ENCODE data around the gene TCIRG1.

The TCIRG1 gene

DNA sequence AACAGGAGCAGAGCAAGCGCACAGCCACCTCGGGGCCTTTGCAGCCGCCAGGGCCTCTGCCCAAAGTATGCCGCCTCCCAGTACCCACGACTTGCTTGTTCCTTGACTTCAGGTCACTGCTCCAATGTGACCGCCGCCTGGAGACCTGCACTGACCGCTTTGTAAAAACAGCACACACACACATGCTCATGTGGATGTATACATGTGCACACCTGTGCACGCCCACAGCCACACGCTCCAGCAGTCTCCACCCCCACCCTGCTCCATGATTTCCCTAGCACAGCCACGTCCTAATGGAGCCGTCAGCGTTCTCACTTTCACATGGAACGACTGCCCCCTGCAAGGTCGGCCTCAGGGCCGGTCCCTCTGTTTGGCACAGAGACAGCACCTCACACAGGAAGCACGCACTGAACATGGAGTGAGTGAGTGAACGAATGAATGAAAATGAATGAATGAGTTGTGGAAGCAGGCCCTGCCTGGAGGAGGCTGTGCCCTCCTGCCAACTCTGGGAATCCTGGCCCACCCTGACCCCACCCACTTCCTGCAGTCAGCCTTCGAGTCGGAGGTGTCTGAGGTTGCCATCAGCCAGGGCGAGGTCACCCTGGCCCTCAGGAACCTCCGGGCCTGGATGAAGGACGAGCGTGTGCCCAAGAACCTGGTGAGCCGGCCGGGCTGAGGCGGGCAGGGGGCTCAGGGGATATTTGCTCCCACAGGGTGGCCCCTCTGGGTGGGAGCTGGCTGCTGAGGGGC, 20.7 kb upstream of the TCIRG1 start:
- DNase-seq (ENCODE audit: low spot score) = no peak

DNA sequence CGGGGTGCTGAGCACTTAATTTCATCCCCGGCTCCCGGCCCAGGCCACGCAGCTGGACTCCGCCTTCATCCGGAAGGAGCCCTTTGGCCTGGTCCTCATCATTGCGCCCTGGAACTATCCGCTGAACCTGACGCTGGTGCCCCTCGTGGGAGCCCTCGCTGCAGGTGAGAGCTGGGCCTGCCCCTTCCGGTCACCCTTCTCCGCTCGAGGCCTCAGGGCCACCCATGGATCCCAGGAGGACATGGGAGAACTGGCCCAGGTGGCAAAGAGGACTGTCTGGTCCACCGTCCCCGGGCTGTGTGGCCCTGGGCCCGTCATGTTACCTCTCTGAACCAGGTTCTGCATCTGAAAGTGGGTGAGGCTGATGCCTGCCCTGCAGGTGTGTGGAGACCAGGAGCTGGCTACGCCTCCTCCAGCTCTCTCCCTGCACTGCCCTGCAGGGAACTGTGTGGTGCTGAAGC, 20.1 kb upstream of the TCIRG1 start:
- DNase-seq (ENCODE audit: low spot score) = no peak

DNA sequence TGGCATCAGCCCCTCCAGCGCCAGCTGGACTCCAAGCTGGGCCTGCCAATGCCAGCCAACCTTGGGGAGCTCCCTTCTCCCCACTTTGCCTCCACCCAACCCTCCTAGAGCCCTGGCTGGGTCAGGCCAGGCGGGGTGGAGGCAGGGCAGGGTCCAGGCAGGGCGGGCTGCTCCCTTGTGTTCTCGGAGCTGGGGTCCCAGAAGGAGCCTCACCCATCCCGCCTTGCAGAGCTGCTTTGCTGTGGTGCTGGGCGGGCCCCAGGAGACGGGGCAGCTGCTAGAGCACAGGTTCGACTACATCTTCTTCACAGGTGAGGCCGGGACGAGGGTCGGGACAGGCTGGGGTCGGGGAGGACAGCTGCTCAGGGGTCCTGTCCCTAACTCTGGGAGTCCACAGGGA, 19.3 kb upstream of the TCIRG1 start:
- no peak for DNase-seq (ENCODE audit: low spot score)

DNA sequence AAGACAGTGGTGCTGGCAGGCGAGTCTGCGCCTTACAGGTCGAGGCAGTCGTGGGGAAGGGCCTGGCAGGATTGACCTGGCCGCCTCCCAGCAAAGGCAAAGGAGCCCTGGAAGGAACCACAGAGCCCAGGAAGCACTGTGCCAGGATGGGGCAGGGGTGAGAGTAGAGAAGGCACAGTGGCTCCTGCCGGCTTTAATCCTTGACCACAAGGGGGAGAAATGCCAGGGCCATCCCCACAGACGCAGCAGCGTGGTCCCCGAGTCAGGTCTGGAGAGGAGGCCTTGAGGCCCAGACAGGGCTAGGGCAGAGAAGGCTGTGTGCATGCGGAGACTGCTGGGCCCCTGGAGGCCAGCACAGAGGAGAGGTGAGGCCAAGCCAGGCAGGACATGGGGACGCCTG, 18.2 kb upstream of the TCIRG1 start:
- DNase-seq (ENCODE audit: low spot score) = peak; percentile 78

DNA sequence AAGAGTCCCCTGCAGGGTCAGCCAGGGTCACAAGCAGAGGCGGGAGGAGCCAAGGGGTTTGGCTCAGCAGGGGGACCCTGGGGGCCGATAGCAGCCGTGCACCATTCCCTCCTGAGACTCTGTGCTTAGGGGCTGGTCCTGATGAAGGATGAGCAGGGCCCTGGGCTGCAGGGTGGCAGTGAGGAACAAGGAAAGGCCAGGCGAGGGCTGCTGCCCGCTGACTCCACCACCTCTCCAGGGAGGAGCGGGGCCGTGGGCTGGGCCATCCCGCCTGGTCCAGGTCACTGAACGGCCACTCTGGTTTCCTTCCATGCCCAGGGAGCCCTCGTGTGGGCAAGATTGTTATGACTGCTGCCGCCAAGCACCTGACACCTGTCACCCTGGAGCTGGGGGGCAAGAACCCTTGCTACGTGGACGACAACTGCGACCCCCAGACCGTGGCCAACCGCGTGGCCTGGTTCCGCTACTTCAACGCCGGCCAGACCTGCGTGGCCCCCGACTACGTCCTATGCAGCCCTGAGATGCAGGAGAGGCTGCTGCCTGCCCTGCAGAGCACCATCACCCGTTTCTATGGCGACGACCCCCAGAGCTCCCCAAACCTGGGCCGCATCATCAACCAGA, 17.5 kb upstream of the TCIRG1 start:
- peak; percentile 64 for DNase-seq (ENCODE audit: low spot score)

DNA sequence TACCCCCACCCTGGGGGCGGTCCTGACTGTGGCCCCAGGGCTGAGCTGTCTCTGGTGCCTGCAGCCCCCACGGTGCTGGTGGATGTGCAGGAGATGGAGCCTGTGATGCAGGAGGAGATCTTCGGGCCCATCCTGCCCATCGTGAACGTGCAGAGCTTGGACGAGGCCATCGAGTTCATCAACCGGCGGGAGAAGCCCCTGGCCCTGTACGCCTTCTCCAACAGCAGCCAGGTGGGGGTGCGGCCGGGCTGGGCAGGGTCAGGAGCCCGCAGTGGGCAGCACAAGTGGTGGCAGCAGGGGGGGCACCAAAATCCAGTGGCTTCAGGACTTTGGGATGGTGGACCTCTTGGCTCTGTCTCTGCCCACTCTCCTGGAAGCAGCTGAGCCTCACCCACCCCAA, 16.3 kb upstream of the TCIRG1 start:
- DNase-seq (ENCODE audit: low spot score) = no peak

DNA sequence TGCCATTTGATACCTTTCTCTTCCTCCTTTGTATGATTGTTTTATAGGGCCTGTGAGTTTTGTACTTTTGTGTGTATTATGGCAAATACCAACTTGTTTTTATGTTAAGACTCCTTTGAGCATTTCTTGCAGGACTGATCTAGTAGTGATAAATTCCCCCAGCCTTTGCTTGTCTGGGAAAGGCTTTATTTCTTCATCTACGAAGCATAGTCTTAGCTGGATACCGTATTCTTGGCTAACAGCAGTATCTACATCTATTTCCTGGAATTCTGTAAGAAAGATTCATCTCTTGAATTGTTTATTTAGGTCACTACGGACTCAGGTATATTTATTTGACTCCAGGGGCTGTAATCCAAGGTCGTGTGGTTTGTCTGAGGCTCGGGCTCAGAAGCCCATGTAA, 14.3 kb upstream of the TCIRG1 start:
- no peak for DNase-seq (ENCODE audit: low spot score)

DNA sequence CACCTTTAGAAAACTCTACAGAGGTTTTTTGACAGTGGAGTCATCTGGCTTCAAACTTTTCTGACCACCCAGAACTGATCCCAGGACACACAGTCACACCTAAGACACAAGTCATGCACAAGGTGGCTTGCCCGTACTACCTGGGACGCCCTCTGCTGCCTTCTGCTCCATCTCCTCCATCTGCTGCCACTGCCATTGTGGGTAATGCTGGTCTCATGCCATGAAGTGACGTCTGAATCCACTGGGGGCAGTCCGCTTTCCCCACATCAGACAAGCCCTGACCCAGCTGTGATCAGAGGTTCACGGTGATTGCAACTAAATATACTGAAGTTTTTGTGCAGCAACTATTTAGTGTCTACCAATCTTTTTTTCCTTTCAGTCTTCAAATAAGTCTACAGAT, 13.8 kb upstream of the TCIRG1 start:
- no peak for DNase-seq (ENCODE audit: low spot score)

DNA sequence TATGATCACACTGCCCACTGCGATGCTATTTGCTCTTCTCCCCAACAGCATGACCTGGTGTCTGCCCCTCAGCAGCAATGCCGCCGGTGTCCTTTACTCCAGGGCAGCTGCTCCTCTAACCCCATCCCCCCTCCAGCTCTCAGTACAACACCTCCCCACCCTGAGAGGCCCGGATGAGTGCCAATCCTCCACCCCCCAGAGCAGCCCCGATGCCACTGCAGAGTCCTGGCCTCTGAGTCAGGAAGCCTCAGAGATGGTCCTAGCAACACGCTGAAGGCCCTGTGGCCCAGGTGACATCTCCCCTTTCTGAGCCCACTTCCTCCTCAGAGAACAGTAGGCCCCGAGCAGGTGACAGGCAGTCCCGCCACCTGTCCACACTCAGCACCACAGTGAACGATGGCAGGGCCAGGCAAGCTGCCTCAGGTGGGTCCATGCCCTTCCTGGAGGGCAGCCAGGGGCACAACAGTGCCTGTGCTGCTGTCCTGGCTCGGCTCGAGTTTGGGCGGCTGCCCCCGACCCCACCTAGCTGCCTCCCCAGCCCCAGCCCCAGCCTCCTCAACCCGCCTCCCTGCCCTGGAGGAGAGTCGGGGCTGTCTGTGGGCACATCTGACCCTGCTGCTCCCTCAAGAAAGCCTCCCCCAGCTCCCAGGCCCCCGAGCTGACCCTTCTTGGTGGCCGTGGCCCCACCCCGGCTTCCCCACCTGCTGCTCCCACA, 12.3 kb upstream of the TCIRG1 start:
- DNase-seq (ENCODE audit: low spot score) = no peak

DNA sequence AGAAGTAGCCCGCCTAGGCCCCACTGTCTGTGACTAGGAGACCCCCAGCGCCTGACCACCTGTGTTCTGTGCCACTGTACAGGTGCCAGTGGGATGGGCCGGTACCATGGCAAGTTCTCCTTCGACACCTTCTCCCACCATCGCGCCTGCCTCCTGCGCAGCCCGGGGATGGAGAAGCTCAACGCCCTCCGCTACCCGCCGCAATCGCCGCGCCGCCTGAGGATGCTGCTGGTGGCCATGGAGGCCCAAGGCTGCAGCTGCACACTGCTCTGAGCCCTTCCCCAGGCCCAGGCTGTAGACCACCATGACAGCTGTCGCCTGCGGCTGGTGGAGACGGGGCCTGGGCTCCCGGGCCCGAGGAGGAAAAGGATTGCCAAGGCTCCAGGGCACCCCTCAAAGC, 11.2 kb upstream of the TCIRG1 start:
- no peak for DNase-seq (ENCODE audit: low spot score)

DNA sequence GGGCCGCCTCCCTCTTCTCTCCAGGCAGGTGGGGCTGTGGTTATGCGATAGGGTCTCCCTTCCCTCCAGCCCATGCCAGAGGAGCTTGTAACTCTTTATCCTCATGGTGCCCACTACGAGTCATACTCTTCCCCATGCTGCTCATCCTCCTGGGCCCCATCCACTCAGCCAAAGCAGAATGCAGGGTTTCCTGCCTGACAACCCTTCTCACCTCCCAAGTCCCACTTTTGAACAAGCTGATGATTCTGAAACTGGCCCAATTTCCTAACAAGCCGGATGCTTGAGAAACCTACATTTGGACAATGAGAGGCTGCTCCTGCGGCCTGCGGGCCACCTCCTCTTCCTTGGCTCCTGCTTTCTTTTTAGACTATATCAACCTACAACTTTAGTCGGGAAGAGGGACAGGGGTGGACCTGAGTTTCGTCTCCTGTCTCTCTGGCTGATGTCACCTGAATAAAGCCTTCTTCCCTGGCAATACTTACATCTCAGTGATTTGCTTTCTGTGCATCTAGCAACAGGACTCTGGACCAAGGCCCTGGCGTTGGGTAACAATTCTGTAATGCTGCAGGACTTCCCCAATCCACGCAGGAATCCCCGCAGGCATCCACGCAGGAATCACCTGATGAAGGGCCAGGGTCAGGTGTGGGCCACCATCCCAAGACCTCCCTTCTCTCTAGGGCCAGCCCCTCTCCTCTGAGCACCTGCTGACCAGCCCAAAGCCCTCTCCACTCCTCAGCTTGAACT, 9.9 kb upstream of the TCIRG1 start:
- no peak for DNase-seq (ENCODE audit: low spot score)

DNA sequence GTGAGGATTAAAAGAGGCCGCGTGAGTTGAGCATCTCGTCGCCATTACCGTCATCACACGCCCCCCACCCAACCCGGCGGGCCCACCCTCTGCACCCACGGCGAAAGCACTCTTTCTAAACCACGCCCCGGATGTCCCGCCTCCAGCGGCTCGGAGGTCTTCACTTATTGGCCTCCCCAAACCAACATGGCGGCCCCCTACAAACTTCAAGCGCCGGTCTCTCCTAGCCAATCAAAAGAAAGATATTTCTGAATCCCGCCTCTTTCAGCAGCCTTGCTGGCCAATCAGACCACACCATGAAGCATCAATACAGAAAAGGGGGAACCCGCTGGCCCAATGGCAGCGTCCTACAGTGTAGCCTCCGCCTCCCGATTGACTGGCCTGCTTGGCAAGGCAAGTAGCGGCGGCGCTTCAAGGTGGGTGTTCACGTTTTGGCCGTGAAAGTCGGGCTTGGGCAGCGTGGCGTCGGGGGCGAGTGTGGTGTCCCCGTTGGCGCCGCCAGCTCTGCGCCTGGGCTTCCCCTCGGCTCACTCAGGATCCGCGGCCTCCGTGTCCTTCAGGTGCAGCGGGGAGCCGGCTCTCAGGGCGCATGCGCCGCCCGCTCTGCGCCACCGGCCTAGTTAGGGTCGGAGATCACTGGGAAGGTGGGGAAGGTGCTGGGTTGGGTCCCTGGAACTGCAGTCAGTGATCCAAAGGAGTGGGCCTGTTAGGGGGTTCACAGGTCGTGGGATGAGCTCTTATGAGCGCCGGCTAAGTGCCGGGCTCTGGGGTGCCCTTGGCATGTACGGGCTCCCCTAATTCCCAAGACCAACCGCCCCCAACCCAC, 8.3 kb upstream of the TCIRG1 start, which contains the start of gene NDUFS8:
TSS of gene NDUFS8 (plus strand) at position 364 of the 826 bp plus-strand sequence. CDS start 1,471 bp downstream, outside the sequence.
- peak; percentile 100 for DNase-seq (ENCODE audit: low spot score)

DNA sequence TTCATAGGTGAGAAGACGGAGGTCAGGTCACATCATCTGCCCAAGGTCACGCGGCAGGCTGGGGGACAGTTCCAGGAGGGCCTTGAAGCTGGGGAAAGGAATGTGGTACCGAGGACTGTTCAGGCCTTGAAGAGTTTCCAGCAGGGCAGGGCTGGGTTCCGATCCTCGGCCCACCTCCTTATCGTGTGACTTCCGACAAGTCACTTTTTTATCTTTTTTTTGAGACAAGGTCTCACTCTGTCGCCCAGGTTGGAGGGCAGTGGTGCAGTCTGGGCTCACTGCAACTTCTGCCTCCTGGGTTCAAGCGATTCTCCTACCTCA, 7.7 kb upstream of the TCIRG1 start:
- DNase-seq (ENCODE audit: low spot score) = no peak

DNA sequence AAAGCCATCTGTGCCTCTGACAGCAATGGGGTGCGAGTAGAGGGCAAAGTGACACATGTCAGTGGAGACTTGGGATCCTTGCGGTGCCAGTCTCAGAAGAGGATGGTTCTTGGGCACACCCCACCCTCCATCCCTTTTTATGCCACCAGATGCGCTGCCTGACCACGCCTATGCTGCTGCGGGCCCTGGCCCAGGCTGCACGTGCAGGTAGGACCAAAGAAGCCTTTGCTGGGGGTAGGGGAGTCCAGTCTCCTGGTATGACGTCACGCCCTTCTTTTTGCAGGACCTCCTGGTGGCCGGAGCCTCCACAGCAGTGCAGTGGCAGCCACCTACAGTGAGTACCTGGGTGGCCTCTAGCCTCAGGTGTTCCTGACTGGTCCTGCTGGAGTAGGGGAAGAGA, 6.8 kb upstream of the TCIRG1 start:
- DNase-seq (ENCODE audit: low spot score) = no peak

DNA sequence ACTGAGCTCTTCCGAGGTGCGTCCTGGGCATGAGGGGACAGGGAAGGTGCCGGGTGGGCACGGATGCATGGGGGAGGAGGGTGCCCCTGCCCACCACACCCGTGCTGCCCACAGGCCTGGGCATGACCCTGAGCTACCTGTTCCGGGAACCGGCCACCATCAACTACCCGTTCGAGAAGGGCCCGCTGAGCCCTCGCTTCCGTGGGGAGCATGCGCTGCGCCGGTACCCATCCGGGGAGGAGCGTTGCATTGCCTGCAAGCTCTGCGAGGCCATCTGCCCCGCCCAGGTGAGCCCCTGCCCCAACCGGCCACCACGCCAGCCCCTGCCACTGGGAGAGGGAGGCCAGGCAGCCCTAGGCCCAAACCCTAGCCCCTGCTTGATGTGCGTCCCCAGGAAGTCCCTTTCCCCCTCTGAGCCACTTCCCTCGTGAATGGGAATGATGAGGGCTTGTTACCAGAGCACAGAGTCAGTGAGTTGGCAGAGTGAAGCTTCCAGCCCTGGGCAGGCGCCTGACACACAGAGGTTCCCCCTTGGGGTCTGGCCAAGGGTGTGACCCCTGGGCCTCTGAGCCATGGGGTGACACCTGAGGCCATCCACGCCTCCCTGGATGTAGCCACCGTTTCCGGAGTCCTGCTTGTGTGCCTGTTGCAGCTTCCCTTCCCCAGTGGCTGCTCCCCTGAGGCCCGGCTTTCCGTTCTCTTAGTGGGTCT, 5.7 kb upstream of the TCIRG1 start:
- no peak for DNase-seq (ENCODE audit: low spot score)

DNA sequence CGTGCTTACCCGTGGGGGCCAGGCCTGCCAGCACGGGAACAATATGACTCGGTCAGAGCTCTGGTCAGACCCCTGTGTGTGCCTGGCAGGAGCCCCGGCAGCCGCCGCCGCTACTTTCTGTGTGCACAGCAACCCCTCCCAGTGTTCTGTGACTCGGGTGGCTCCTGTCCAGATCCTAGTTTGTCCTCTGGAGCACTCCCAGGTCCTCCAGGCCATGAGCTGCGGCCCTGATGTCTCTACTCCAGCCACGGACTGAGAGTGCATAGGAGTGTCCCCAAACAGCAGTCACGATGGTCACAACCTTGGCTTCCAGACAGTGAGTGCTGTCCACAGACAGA, 5.1 kb upstream of the TCIRG1 start:
- no peak for DNase-seq (ENCODE audit: low spot score)

DNA sequence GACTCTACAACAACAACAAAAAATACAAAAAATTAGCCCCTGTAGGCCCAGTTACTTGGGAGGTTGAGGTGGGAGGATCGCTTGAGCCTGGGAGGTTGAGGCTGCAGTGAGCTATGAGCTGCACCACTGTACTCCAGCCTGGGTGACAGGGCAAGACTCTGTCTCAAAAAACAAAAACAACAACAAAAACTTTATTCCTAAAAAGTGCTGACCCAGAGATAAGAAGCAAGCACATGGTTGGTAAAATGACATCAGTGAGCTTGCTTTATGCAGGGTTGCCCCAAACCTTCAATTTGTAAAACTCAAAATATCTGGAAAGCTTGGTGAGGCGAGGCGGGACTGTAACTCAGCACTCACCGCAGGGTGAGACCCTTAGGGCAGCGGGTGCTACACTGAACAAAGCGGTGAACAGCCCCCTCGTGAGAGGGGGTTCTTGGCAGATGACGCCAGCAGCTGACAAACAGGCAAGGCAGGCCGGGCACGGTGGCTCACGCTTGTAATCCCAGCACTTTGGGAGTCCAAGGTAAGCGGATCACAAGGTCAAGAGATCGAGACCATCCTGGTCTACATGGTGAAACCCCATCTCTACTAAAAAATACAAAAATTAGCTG, 3.5 kb upstream of the TCIRG1 start:
- DNase-seq (ENCODE audit: low spot score) = no peak

DNA sequence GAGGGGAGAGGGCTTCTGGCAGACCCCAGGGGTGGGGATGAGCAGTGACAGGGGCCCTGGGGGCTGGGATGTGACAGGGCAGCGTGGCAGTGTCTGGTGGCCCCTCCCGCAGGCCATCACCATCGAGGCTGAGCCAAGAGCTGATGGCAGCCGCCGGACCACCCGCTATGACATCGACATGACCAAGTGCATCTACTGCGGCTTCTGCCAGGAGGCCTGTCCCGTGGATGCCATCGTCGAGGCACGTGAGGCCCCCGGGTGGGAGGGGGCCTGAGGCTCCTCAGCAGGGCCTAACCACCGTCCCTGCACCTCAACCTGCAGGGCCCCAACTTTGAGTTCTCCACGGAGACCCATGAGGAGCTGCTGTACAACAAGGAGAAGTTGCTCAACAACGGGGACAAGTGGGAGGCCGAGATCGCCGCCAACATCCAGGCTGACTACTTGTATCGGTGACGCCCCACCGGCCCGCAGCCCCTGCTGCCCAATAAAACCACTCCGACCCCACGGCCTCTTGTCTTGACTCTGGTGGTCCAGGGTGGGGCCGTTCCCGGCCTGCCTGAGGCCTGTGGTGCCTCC, 2.6 kb upstream of the TCIRG1 start:
- no peak for DNase-seq (ENCODE audit: low spot score)

DNA sequence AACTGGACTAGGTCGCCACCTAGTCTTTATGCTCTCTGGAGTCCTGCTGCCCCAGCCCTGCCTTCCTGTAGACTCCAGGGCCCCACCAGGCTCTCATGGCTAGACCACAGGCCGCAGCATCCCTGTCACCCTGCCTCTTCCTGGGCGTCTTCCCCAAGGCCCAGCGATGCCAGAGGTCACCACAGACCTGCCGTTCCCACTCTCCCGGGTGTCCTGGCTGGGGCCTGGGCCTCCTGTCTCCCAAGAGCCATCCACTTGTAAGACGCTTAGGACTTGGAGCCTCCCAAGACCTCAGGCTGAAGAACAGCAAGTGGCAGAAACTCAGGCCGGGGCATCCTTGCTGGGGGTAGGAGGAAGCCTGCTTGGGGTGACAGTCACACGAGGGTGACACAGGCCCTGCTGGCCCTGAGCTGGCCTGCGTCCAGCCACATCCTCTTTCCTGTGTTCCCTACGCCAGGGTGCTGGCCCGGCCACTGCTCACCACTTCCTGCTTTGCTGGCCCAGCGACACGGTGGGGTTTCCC, 2.0 kb upstream of the TCIRG1 start:
- no peak for DNase-seq (ENCODE audit: low spot score)
